Panc1 (cell line): ENCODE measurements around the gene UNKL. TPM values are rescaled to one million over a fixed set of nuclear protein-coding genes. Genes with fewer than 3 reads are reported as not detected.

Experiments
- ATAC-seq: fragments of 200-7000 bp; cut with Tn5 transposase; 2 replicates; pipeline ENCODE4 v1.9.1; 2020; ENCODE audit warnings: mild to moderate bottlenecking, moderate library complexity
- BruUV-seq: library from RNA; stranded (reverse); fragments of 400-500 nt; replicated peaks from 2 replicates; lab custom pipeline; 2021; lab: Mats Ljungman, UMichigan
- CTCF ChIA-PET: fragments of 300-600 bp; sonication (Branson Sonifier 250); formaldehyde crosslinking; loops from one replicate; lab custom pipeline; 2022; ENCODE audit warnings: antibody characterized with exemption; lab: Charles Lee
- POLR2A ChIA-PET: fragments of 300-600 bp; sonication (Branson Sonifier 250); formaldehyde crosslinking; loops from one replicate; lab custom pipeline; 2022; ENCODE audit warnings: antibody characterized with exemption; lab: Charles Lee
- DNase-seq: peaks from one replicate; pipeline ENCODE4 v3.0.0-alpha.2; 2010; ENCODE audit warnings: low read depth, low spot score
- H3K27ac ChIP-seq: 2 replicates; pipeline ENCODE4 v1.5.1; 2011; ENCODE audit warnings: mild to moderate bottlenecking, low read length, inconsistent platforms
- H3K27me3 ChIP-seq: fragments of 200-500 bp; sonication (Bioruptor generic); 2 replicates; pipeline ENCODE4 v1.6.0; 2014; ENCODE audit warnings: low read length, inconsistent platforms; ENCODE audit not compliant: control insufficient read depth, insufficient read depth
- H3K36me3 ChIP-seq: fragments of 200-500 bp; sonication (Bioruptor generic); 2 replicates; pipeline ENCODE4 v1.5.1; 2014; ENCODE audit warnings: inconsistent platforms, mild to moderate bottlenecking, low read length, moderate library complexity; ENCODE audit not compliant: control insufficient read depth, insufficient read depth
- H3K4me1 ChIP-seq: 2 replicates; pipeline ENCODE4 v1.5.1; 2011; ENCODE audit warnings: inconsistent platforms, mild to moderate bottlenecking, low read length, moderate library complexity; ENCODE audit not compliant: control insufficient read depth, insufficient read depth
- H3K4me3 ChIP-seq, 2 experiments: 2 replicates each; pipeline ENCODE4 v1.5.1; 2011 to 2012; ENCODE audit warnings: low read depth in 2 of 2, low read length in 2 of 2, mild to moderate bottlenecking in 2 of 2, inconsistent platforms in 1 of 2, moderate library complexity in 1 of 2
- H3K9me3 ChIP-seq: fragments of 200-500 bp; sonication (Bioruptor generic); 2 replicates; pipeline ENCODE4 v1.5.1; 2014; ENCODE audit warnings: low read depth, mild to moderate bottlenecking, inconsistent platforms, low read length, moderate library complexity; ENCODE audit not compliant: control insufficient read depth, insufficient read depth
- POLR2AphosphoS5 ChIP-seq: IDR thresholded peaks from 2 replicates; pipeline ENCODE4 v1.6.1; 2012; ENCODE audit warnings: mild to moderate bottlenecking, low read depth, low read length, moderate library complexity
- SIN3A ChIP-seq: IDR thresholded peaks from 2 replicates; pipeline ENCODE4 v1.6.1; 2012; ENCODE audit warnings: low read depth, mild to moderate bottlenecking, low read length, moderate library complexity, borderline replicate concordance; ENCODE audit not compliant: insufficient read depth
- TCF7L2 ChIP-seq: IDR thresholded peaks from 2 replicates; pipeline ENCODE4 v1.6.1; 2011; ENCODE audit warnings: mild to moderate bottlenecking, low read depth, low read length, inconsistent platforms
- in situ Hi-C: cut with HindIII; loops from 2 replicates; pipeline ENCODE4 v1.10.0; 2016; ENCODE audit warnings: low sequenced_read_pairs, low pct_unique_long_range_greater_than_20kb
- intact Hi-C: fragments of 100-400 bp; cut with micrococcal nuclease; formaldehyde crosslinking; loops from one replicate; pipeline ENCODE4 v1.10.0; 2022; ENCODE audit not compliant: unreplicated experiment
- total RNA-seq: library from RNA; stranded (reverse); gene quantifications from one replicate; pipeline ENCODE4 v1.2.1, GENCODE V29; 2021; ENCODE audit not compliant: unreplicated experiment
- TF ChIP-seq, protein P1 (sequence below): fragments of 450-650 bp; IDR thresholded peaks from 2 replicates; pipeline ENCODE4 v1.5.1; 2017; ENCODE audit warnings: mild to moderate bottlenecking
- TF ChIP-seq, protein P2 (sequence below), 2 experiments: IDR thresholded peaks; 2 replicates each; pipeline ENCODE4 v1.6.1; 2011 to 2012; ENCODE audit warnings: low read depth in 2 of 2, control low read depth in 1 of 2, low read length in 1 of 2, mild to moderate bottlenecking in 1 of 2, moderate library complexity in 1 of 2; ENCODE audit not compliant: insufficient read depth in 1 of 2

UNKL gene
- total RNA-seq, 1 experiment from 2014 or later, result 26.6 TPM

DNA sequence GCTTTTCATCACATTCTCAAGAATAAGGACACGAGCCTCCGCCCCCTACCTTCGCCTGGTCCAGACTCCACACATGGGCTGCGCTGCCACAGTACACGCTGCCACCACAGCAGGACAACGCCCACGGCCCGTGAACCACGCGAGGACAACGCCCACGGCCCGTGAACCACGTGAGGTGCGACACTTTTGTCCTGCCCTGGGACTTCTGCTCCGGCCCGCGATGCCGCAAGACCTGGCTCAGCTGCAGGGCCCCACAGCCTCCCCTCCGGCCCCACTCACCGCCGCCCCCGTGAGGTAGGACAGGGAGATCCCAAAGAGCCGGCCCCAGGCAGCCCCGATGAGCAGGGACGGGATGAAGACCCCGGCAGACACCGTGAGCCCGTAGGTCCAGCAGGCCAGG is 35.7 kb upstream of the UNKL start:
- no peaks in the 10 kb centered on the region for H3K4me1 ChIP-seq
- in situ Hi-C loops, result no loop called here
- intact Hi-C loops, result no loop called here
- DNase-seq (no peak), ATAC-seq (no peak)
- no peaks in the 10 kb centered on the region for H3K27me3 ChIP-seq
- CTCF ChIA-PET, result no interaction called here
- TF ChIP-seq, protein P1, sequence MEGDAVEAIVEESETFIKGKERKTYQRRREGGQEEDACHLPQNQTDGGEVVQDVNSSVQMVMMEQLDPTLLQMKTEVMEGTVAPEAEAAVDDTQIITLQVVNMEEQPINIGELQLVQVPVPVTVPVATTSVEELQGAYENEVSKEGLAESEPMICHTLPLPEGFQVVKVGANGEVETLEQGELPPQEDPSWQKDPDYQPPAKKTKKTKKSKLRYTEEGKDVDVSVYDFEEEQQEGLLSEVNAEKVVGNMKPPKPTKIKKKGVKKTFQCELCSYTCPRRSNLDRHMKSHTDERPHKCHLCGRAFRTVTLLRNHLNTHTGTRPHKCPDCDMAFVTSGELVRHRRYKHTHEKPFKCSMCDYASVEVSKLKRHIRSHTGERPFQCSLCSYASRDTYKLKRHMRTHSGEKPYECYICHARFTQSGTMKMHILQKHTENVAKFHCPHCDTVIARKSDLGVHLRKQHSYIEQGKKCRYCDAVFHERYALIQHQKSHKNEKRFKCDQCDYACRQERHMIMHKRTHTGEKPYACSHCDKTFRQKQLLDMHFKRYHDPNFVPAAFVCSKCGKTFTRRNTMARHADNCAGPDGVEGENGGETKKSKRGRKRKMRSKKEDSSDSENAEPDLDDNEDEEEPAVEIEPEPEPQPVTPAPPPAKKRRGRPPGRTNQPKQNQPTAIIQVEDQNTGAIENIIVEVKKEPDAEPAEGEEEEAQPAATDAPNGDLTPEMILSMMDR, result no peak; the same call in 1 of the 2 replicates
- TF ChIP-seq SIN3A, result no peak
- TF ChIP-seq POLR2AphosphoS5, result no peak
- TF ChIP-seq, protein P2, sequence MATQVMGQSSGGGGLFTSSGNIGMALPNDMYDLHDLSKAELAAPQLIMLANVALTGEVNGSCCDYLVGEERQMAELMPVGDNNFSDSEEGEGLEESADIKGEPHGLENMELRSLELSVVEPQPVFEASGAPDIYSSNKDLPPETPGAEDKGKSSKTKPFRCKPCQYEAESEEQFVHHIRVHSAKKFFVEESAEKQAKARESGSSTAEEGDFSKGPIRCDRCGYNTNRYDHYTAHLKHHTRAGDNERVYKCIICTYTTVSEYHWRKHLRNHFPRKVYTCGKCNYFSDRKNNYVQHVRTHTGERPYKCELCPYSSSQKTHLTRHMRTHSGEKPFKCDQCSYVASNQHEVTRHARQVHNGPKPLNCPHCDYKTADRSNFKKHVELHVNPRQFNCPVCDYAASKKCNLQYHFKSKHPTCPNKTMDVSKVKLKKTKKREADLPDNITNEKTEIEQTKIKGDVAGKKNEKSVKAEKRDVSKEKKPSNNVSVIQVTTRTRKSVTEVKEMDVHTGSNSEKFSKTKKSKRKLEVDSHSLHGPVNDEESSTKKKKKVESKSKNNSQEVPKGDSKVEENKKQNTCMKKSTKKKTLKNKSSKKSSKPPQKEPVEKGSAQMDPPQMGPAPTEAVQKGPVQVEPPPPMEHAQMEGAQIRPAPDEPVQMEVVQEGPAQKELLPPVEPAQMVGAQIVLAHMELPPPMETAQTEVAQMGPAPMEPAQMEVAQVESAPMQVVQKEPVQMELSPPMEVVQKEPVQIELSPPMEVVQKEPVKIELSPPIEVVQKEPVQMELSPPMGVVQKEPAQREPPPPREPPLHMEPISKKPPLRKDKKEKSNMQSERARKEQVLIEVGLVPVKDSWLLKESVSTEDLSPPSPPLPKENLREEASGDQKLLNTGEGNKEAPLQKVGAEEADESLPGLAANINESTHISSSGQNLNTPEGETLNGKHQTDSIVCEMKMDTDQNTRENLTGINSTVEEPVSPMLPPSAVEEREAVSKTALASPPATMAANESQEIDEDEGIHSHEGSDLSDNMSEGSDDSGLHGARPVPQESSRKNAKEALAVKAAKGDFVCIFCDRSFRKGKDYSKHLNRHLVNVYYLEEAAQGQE (IDR thresholded peaks at IDR 0.05; ENCODE audit: insufficient read depth in 1 of 2, low read depth in 2 of 2, low read length in 1 of 2), result no peak
- TF ChIP-seq TCF7L2, result no peak
- H3K27ac ChIP-seq, result no peak overlapping the region
- no peaks in the 10 kb centered on the region; the same call in 1 of the 2 replicates for H3K36me3 ChIP-seq
- no TSS peak for BruUV-seq
- no peaks in the 10 kb centered on the region for H3K9me3 ChIP-seq
- POLR2A ChIA-PET, result no interaction called here
- no peak overlapping the region for H3K4me3 ChIP-seq

DNA sequence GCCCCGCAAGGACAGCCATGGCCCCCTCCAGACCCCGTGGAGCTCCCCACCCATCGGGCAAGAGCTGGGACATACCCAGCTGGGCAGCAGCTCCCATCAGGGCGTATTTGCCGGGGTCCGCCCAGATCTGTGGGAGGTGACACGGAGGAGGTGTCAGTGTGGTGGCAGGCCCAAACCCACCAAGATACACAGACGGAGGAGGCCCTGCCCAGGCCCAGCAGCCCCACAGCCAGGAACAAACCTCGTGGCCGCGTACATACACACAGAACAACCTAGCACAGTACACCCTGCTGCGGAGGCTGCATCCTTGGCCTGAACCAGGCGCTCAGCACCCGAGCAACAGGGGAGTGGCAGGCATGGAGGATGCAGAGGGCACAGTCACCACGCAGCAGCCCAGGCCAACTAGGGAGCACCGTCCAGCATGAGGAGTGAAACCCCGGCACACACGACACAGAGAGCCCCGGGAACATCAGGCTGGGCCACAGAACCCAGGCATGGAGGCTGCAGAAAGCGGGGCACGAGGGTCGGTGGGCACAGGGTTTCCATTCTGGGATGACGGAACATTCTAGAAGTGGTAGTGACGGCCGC is 34.8 kb upstream of the UNKL start:
- no peak for TF ChIP-seq TCF7L2
- TF ChIP-seq, protein P2 (IDR thresholded peaks at IDR 0.05; ENCODE audit: insufficient read depth in 1 of 2, low read depth in 2 of 2, low read length in 1 of 2), result no peak
- no peak for TF ChIP-seq POLR2AphosphoS5
- TF ChIP-seq, protein P1, result no peak
- TF ChIP-seq SIN3A, result no peak
- no peak for ATAC-seq
- DNase-seq, result no peak
- intact Hi-C loops (no loop called here), in situ Hi-C loops (no loop called here)
- no peak overlapping the region for H3K4me3 ChIP-seq
- H3K36me3 ChIP-seq, result no peaks in the 10 kb centered on the region; the same call in 1 of the 2 replicates
- no peaks in the 10 kb centered on the region for H3K27me3 ChIP-seq
- no peak overlapping the region for H3K27ac ChIP-seq
- POLR2A ChIA-PET, result no interaction called here
- no TSS peak for BruUV-seq
- no peaks in the 10 kb centered on the region for H3K9me3 ChIP-seq
- CTCF ChIA-PET, result no interaction called here
- no peaks in the 10 kb centered on the region for H3K4me1 ChIP-seq
